CD4-positive, alpha-beta T cell (primary cell): ENCODE measurements around the gene MET. TPM values are rescaled to one million over a fixed set of nuclear protein-coding genes. Genes with fewer than 3 reads are reported as not detected.

Source experiments
- ATAC-seq: fragments of 200-7000 bp; cut with Tn5 transposase; one replicate; pipeline ENCODE4 v1.10.0; 2022; ENCODE audit warnings: mild to moderate bottlenecking; ENCODE audit not compliant: poor library complexity
- CTCF ChIA-PET: fragments of 350-600 bp; sonication (Branson Sonifier 250); formaldehyde crosslinking; loops from one replicate; lab custom pipeline; 2021; ENCODE audit warnings: antibody characterized with exemption, inconsistent platforms; lab: Charles Lee
- POLR2A ChIA-PET: fragments of 350-600 bp; sonication (Branson Sonifier 250); formaldehyde crosslinking; loops from one replicate; lab custom pipeline; 2021; ENCODE audit warnings: antibody characterized with exemption, inconsistent platforms; lab: Charles Lee
- DNase-seq, 14 experiments: peaks; one replicate each; pipeline ENCODE4 v3.0.0-alpha.2; 2013 to 2020; ENCODE audit warnings: mixed read lengths in 2 of 14
- H3K27ac ChIP-seq, 2 donors: one replicate each; pipeline versions ENCODE4 v1.5.1 to v1.7.0; 2013; ENCODE audit warnings: low read length in 2 of 2, low read depth in 1 of 2, mild to moderate bottlenecking in 1 of 2
- H3K27me3 ChIP-seq, 2 experiments: 1 replicate in 1 of 2; 2 replicates in 1 of 2; pipeline versions ENCODE4 v1.6.1 to v1.7.0; 2013; ENCODE audit warnings: low read length in 2 of 2, control low read depth in 1 of 2, mild to moderate bottlenecking in 1 of 2, moderate library complexity in 1 of 2; ENCODE audit not compliant: insufficient read depth in 2 of 2, control insufficient read depth in 1 of 2
- H3K36me3 ChIP-seq: one replicate; pipeline ENCODE4 v1.6.1; 2013; ENCODE audit warnings: low read length, control low read depth; ENCODE audit not compliant: insufficient read depth
- H3K4me1 ChIP-seq: one replicate; pipeline ENCODE4 v1.6.1; 2013; ENCODE audit warnings: low read length, control low read depth; ENCODE audit not compliant: insufficient read depth
- H3K4me3 ChIP-seq: one replicate; pipeline ENCODE4 v1.5.1; 2013; ENCODE audit warnings: mild to moderate bottlenecking, low read length, moderate library complexity
- H3K9me3 ChIP-seq, 2 experiments: 1 replicate in 1 of 2; 2 replicates in 1 of 2; pipeline versions ENCODE4 v1.6.1 to v1.7.0; 2013; ENCODE audit warnings: low read length in 2 of 2, mild to moderate bottlenecking in 2 of 2, control low read depth in 1 of 2, moderate library complexity in 1 of 2; ENCODE audit not compliant: control insufficient read depth in 1 of 2, insufficient read depth in 1 of 2
- H3K27ac Mint-ChIP-seq: one replicate; pipeline ENCODE4 v1.8.0; 2020; ENCODE audit warnings: mixed read lengths
- H3K27me3 Mint-ChIP-seq: one replicate; pipeline ENCODE4 v1.8.0; 2021; ENCODE audit warnings: mixed read lengths
- H3K36me3 Mint-ChIP-seq: one replicate; pipeline ENCODE4 v1.8.0; 2021; ENCODE audit warnings: low read depth, mixed read lengths
- H3K4me1 Mint-ChIP-seq: one replicate; pipeline ENCODE4 v1.8.0; 2021; ENCODE audit warnings: low read depth, mixed read lengths
- H3K4me3 Mint-ChIP-seq: one replicate; pipeline ENCODE4 v1.8.0; 2020; ENCODE audit warnings: mild to moderate bottlenecking, mixed read lengths
- H3K9me3 Mint-ChIP-seq: one replicate; pipeline ENCODE4 v1.8.0; 2020; ENCODE audit warnings: mixed read lengths
- CTCF ChIP-seq: fragments of 200-600 bp; IDR thresholded peaks from one replicate; pipeline ENCODE4 v1.8.0; 2022; ENCODE audit warnings: antibody characterized with exemption, mild to moderate bottlenecking
- intact Hi-C, 2 experiments: fragments of 100-400 bp; cut with DNase I in 1 of 2; cut with micrococcal nuclease in 1 of 2; formaldehyde crosslinking; loops; one replicate each; pipeline versions ENCODE4 v1.15.1 to v1.9.0; 2023 to 2025; cut with DNase I, micrococcal nuclease
- total RNA-seq, 174 experiments: library from RNA in 2 of 174; stranded (reverse) in 2 of 174; gene quantifications; one replicate each; pipeline ENCODE4 v1.2.3 and lab custom pipeline; 2021 to 2026

MET gene
- total RNA-seq, 2 experiments from 2014 or later: 0.14 TPM; not detected in 1

- no peaks in the 10 kb centered on the region for H3K4me1 Mint-ChIP-seq
- no peaks in the 10 kb centered on the region for H3K27me3 ChIP-seq
- no peaks in the 10 kb centered on the region for H3K9me3 ChIP-seq
- H3K4me3 Mint-ChIP-seq: no peak overlapping the region
- no peak for ATAC-seq
- ChIA-PET POLR2A (no interaction called here), CTCF (interaction anchor here (1.1 kb wide), 1 partner anchor 9 kb away, joined by 3 read pairs; no protein-coding TSS in a partner anchor)
- H3K27me3 Mint-ChIP-seq: peaks cover 22% of the 10 kb centered on the region
- H3K4me1 ChIP-seq: no peaks in the 10 kb centered on the region
- H3K27ac ChIP-seq: no peak overlapping the region
- H3K27ac Mint-ChIP-seq: no peak overlapping the region
- no peaks in the 10 kb centered on the region for H3K9me3 Mint-ChIP-seq
- H3K36me3 ChIP-seq: no peaks in the 10 kb centered on the region
- intact Hi-C loops: no loop called here
- TF ChIP-seq CTCF: no peak
- no peaks in the 10 kb centered on the region for H3K36me3 Mint-ChIP-seq
- H3K4me3 ChIP-seq: no peak overlapping the region
- no peak for DNase-seq
These were observed 62.1 kb downstream of the MET start for GRCh38 chr7:116733924-116734580.

- ATAC-seq (no peak), DNase-seq (no peak)
- Mint-ChIP-seq H3K4me1 (no peaks in the 10 kb centered on the region), H3K27me3 (peaks cover 22% of the 10 kb centered on the region), H3K9me3 (no peaks in the 10 kb centered on the region), H3K36me3 (no peaks in the 10 kb centered on the region), H3K4me3 (no peak overlapping the region), H3K27ac (no peak overlapping the region)
- TF ChIP-seq CTCF: no peak
- Histone ChIP-seq H3K4me1 (no peaks in the 10 kb centered on the region), H3K4me3 (no peak overlapping the region), H3K36me3 (no peaks in the 10 kb centered on the region), H3K27ac (no peak overlapping the region), H3K9me3 (no peaks in the 10 kb centered on the region), H3K27me3 (no peaks in the 10 kb centered on the region)
- intact Hi-C loops: no loop called here
- POLR2A ChIA-PET: no interaction called here
- CTCF ChIA-PET: interaction anchor here (1.1 kb wide), 1 partner anchor 8 kb away, joined by 3 read pairs; no protein-coding TSS in a partner anchor
These were observed 62.7 kb downstream of the MET start for GRCh38 chr7:116734710-116735109.

GRCh38 chr7:116736927-116737715 is 65.1 kb downstream of the MET start:
- Mint-ChIP-seq H3K27ac (no peak overlapping the region), H3K36me3 (no peaks in the 10 kb centered on the region), H3K27me3 (peaks cover 33% of the 10 kb centered on the region), H3K9me3 (no peaks in the 10 kb centered on the region), H3K4me3 (no peak overlapping the region), H3K4me1 (no peaks in the 10 kb centered on the region)
- DNase-seq (no peak), ATAC-seq (no peak)
- H3K9me3 ChIP-seq: no peaks in the 10 kb centered on the region
- TF ChIP-seq CTCF: no peak
- intact Hi-C loops: no loop called here
- no peak overlapping the region for H3K27ac ChIP-seq
- CTCF ChIA-PET: no interaction called here
- no peaks in the 10 kb centered on the region for H3K27me3 ChIP-seq
- no peaks in the 10 kb centered on the region for H3K4me1 ChIP-seq
- POLR2A ChIA-PET: no interaction called here
- H3K4me3 ChIP-seq: no peak overlapping the region
- no peaks in the 10 kb centered on the region for H3K36me3 ChIP-seq
